Hematopoietic multipotent progenitor cell (in vitro differentiated cells): ENCODE measurements around the gene ZEB2. TPM values are rescaled to one million over a fixed set of nuclear protein-coding genes. Genes with fewer than 3 reads are reported as not detected.

ENCODE experiments used
- DNase-seq, 3 donors: peaks; one replicate each; pipeline ENCODE4 v3.0.0-alpha.2; 2011 to 2015; ENCODE audit warnings: low read depth in 2 of 3, low spot score in 2 of 3
- total RNA-seq: library from RNA; depleted of rRNA; stranded (reverse); fragments of >200 nt; gene quantifications from one replicate; pipeline ENCODE4 v1.2.3, GENCODE V29; 2012

Gene ZEB2
- total RNA-seq, 1 donor = 117 TPM

GRCh38 chr2:144529841-144530240 is 9.9 kb upstream of the ZEB2 start:
- no peak for DNase-seq

- DNase-seq = no peak
These were observed 8.2 kb upstream of the ZEB2 start for GRCh38 chr2:144528108-144528507.

DNA sequence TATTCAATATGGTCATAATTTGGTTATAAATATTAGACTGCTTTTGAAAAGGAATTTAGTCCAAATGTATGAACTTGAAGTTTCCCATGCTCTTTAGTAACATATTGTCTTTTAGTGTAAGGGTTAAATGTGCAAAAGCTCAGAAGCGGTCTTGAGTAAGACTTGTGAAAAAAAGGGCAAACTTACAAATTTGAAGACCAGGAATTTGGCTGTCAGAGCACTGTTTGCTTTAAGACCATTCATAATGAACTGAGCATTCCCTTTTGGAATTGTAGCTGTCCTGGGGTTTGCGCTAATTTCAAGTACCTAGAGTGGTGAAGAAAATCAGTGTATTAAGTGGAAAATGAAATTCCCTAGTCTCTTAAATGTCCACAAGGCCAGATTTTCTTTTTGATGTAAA is 6.9 kb upstream of the ZEB2 start:
- no peak for DNase-seq

DNA sequence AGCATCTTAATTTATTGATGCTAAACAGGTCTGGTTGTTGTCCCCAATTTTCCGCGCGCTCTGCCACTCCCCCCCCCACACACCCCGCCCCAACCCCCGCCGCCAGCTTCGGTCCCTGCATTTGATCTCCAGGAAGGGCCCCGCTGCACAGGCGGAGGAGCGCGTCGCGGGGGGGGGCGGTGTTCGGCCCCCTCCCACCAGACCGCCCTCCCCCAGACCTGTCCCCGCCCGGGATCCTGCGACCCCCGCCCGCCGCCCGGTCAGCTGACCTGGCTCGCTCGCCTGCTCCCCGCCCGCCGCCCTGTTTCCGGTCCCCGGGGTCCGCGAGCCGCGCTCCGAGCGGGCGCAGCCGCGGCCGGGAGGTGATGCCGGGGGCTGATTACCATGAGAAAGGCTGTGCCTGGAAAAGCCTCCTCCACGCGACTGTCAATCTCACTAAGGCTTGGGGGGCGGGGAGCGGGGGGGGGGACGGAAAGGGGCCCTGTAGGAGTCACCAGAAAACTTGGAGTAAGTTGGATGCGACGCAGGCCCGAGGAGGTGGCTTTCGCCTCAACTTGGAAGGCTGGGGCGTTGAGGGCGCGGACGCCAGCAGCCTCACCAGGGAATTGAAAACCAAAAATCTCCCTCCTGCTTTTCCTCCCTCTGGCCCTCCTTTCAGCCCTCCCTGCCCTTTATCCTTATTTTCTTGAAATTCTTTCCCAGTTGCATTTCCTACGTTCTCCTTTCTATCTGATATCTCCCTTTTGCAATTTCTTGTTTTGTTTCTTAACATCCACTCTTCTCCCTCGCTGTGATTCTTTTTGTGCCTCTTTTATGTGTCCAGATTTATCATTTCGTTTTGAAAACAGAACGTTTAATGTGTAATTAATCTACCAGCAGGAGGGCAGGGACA is 4.4 kb upstream of the ZEB2 start:
- no peak for DNase-seq

- no peak for DNase-seq
These were observed 3.7 kb upstream of the ZEB2 start for GRCh38 chr2:144523596-144524117.

- peak in 1 of 3 donors; percentile 65 for DNase-seq
These were observed 3.1 kb upstream of the ZEB2 start for GRCh38 chr2:144522897-144523595.

DNA sequence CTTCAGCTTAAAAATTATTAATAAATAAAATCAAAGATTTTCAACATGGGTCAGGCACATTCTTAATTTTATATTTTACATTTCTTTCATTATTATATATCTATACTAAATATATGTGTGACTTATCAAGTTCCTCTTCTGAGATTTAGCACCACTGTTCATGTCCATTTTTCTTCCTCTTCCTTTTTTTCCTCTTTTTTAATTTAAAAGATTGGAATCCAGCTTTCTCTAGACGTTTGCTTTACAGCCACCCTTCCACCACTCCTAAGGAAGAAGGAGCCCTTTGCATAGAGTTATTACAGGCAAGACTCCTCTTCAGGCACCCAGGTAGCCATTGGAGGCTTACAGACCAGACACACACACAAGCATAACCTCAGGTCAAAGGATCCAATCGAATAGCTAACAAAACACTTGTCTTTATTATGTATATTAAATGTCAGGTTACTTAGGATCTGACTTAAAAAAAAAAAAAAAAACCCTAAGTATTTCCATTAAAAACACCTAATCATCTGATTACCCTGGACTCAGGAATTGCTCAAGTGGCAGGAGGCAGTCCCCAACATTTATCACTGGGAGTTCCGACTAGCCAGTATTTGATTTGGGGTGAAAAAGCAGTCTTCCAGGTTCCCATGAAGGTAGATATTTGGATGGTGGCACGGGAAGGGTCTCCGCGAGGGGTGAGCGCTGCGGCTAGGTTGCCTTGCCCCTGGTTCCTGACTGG is 2.4 kb upstream of the ZEB2 start:
- DNase-seq = no peak

GRCh38 chr2:144521686-144522085 is 1.8 kb upstream of the ZEB2 start:
- no peak for DNase-seq

GRCh38 chr2:144520756-144521487 is 1.0 kb upstream of the ZEB2 start:
- peak in 1 of 3 donors; percentile 60 for DNase-seq

GRCh38 chr2:144519597-144519933 is 354 bp downstream of the ZEB2 start:
- DNase-seq = no peak

DNA sequence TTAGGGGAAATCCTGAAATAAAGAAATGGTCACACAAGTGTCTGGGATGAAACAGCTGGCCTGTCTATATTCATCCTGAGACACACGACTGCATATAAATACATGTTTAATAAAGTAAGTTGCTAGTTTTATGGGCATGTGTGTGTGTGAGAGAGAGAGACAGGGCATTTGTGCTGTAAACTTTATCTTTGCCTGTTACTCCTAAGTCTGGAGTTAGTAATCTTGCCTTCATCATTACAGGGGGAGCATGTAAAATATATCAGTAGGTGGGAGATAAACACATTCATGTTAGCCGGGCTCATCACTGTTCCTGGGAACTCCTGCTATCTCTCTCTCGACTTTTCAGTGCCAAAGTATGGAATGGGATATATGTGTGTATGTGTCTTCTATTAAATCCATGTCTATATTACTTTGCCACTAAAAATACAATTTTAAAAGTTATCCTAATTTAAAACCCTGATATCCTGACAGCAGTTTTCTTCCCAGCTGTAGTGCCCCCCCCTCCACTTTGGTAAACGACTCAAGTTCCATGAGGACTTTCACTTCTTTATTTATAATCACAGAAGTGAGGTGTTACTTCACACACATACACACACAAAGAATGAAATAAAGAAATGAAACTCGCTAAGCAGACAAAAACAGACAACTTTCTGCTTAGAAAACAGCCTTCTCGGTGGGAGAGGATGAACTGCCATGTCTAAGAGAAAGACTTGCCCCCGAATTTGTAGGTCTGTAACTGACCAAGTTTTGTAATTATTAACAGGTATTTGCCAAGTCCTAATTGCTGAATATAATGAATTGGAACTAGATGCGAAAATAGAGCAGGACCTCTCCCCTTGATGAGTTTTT is 947 bp downstream of the ZEB2 start:
- DNase-seq = no peak

DNA sequence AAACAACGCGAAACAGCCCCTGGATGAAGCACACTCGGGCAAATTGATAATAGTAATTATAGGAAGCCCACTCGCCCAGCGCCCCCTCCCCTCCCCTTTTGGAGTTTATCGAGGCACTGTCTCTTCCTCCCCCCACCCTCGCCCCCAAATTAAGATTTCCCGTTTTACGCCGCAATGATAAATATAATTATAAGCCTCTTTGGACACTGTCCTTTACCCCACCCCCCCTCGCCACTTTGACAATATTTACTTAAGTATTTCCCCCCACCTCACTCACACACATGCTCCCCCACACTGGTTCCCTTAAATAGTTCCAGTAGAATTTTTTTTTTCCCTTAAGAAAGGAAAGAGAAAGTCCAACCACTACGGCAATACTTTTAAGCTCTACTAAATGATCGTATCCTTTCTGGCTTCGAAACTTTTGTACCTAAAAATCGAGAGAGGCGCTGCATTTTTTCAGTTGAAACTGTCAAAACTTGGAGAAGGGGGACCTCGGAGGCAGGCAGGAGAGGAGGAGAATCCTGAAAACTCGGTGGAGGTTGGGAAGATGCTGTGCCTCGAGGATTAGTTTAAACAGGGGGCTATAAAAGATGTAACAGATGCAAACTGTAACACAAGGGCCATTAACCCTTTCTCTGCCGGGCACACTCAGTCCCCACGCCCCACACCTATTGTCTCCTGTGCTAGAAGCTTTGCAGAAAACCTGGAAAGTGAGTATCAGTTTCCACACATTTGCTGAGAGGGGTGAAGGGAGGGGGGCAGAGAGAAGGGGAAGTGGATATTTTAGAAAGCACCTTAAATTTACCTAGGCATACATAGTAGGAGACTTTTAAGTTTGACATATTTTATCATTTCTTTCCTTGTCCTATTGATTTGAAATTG is 1.8 kb downstream of the ZEB2 start:
- DNase-seq = peak in 1 of 3 donors; percentile 48

GRCh38 chr2:144516981-144517865 is 2.7 kb downstream of the ZEB2 start:
- DNase-seq = peak in 1 of 3 donors; percentile 71

- no peak for DNase-seq
These were observed 3.4 kb downstream of the ZEB2 start for GRCh38 chr2:144516411-144516980.

DNA sequence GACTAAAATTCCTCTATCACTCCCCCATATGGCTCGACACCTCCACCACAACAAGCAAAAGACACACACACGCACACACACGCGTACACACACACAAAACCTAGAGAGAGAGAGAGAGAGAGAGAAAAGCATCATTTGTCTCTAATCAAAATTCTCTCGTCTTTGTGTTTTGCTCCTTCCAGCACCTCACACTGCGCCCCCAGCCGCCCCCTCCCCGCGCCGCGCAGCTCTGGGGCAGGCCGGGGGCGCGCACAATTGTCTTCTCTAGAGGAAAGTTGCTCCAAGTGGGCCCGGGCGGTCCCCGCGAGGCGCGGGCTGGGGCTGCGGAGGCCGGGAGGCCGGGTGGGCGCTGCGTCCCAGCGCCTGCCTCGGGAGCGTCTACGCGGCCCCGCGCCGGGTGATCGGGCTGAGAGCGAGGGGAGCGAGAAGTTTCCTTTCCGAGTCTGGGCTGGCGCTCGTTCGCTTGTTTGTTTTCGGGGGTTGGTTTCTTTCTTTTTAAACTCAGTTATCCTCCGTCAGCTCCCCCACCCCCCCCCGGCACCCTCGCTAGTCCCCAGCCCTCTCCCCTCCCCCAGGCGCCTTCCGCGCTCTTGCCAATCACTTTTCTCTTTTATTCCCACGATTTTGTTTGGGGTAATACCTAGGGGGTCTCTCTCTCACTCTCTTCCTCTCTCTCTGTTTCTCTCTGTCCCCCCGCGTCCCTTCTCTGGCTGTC is 4.1 kb downstream of the ZEB2 start:
- DNase-seq = peak in 1 of 3 donors; percentile 43

- DNase-seq = no peak
These were observed 4.7 kb downstream of the ZEB2 start for GRCh38 chr2:144515099-144515695.
